HL-60 (cell line): ENCODE results near the gene ZNF236.

Experiments
- DNase-seq, 2 experiments: peaks; one replicate each; pipeline ENCODE4 v3.0.0-alpha.2; 2010 to 2020; ENCODE audit warnings: low read depth in 1 of 2, low spot score in 1 of 2
- H3K27ac ChIP-seq: fragments of 250-450 bp; sonication (Bioruptor Pico); replicated peaks from 2 replicates; pipeline ENCODE4 v1.5.1; 2020; ENCODE audit warnings: mild to moderate bottlenecking, moderate library complexity
- H3K27me3 ChIP-seq: fragments of 250-450 bp; sonication (Bioruptor Pico); 2 replicates; pipeline ENCODE4 v1.5.1; 2021; ENCODE audit warnings: mild to moderate bottlenecking, moderate library complexity; ENCODE audit not compliant: insufficient read depth, poor library complexity, severe bottlenecking
- H3K4me3 ChIP-seq: replicated peaks from 2 replicates; pipeline ENCODE4 v1.5.1; 2011; ENCODE audit warnings: mild to moderate bottlenecking, control low read depth, low read length; ENCODE audit not compliant: insufficient read depth
- CTCF ChIP-seq: IDR thresholded peaks from one replicate; pipeline ENCODE4 v1.5.1; 2011; ENCODE audit warnings: low read length, control low read depth, inconsistent platforms; ENCODE audit not compliant: insufficient read depth
- GABPA ChIP-seq: IDR thresholded peaks from 2 replicates; pipeline ENCODE4 v1.6.1; 2012; ENCODE audit warnings: low read depth
- POLR2AphosphoS5 ChIP-seq: IDR thresholded peaks from 2 replicates; pipeline ENCODE4 v1.6.1; 2012; ENCODE audit warnings: low read depth
- SPI1 ChIP-seq: IDR thresholded peaks from 2 replicates; pipeline ENCODE4 v1.6.1; 2012; ENCODE audit warnings: low read depth, mild to moderate bottlenecking, borderline replicate concordance
- TF ChIP-seq, protein P1 (sequence below): IDR thresholded peaks from 2 replicates; pipeline ENCODE4 v1.6.1; 2012; ENCODE audit warnings: low read depth; ENCODE audit not compliant: insufficient replicate concordance

Gene ZNF236

DNA sequence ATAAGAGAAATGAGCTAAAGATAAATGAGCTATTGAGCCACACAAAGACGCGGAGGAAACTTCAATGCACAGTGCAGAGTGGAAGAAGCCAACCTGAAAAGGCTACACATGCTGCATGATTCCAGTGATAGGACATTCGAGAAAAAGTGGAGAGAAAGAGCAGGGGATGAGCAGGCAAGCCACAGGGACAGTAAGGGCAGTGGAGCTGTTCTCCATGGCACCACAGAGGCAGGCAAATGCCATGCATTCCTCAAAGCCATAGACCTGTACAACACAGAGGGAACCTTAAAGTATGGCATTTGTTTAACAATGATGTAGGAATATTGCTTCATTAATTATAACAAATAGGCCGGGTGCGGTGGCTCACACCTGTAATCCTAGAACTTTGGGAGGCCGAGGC, 36.5 kb upstream of the ZNF236 start:
- Histone ChIP-seq H3K4me3 (no peak overlapping the region), H3K27me3 (peaks cover 11% of the 10 kb centered on the region), H3K27ac (no peak overlapping the region)
- no peak for DNase-seq
- TF ChIP-seq GABPA (no peak), CTCF (no peak), SPI1 (no peak), POLR2AphosphoS5 (no peak)
- TF ChIP-seq, protein P1, sequence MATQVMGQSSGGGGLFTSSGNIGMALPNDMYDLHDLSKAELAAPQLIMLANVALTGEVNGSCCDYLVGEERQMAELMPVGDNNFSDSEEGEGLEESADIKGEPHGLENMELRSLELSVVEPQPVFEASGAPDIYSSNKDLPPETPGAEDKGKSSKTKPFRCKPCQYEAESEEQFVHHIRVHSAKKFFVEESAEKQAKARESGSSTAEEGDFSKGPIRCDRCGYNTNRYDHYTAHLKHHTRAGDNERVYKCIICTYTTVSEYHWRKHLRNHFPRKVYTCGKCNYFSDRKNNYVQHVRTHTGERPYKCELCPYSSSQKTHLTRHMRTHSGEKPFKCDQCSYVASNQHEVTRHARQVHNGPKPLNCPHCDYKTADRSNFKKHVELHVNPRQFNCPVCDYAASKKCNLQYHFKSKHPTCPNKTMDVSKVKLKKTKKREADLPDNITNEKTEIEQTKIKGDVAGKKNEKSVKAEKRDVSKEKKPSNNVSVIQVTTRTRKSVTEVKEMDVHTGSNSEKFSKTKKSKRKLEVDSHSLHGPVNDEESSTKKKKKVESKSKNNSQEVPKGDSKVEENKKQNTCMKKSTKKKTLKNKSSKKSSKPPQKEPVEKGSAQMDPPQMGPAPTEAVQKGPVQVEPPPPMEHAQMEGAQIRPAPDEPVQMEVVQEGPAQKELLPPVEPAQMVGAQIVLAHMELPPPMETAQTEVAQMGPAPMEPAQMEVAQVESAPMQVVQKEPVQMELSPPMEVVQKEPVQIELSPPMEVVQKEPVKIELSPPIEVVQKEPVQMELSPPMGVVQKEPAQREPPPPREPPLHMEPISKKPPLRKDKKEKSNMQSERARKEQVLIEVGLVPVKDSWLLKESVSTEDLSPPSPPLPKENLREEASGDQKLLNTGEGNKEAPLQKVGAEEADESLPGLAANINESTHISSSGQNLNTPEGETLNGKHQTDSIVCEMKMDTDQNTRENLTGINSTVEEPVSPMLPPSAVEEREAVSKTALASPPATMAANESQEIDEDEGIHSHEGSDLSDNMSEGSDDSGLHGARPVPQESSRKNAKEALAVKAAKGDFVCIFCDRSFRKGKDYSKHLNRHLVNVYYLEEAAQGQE: no peak

DNA sequence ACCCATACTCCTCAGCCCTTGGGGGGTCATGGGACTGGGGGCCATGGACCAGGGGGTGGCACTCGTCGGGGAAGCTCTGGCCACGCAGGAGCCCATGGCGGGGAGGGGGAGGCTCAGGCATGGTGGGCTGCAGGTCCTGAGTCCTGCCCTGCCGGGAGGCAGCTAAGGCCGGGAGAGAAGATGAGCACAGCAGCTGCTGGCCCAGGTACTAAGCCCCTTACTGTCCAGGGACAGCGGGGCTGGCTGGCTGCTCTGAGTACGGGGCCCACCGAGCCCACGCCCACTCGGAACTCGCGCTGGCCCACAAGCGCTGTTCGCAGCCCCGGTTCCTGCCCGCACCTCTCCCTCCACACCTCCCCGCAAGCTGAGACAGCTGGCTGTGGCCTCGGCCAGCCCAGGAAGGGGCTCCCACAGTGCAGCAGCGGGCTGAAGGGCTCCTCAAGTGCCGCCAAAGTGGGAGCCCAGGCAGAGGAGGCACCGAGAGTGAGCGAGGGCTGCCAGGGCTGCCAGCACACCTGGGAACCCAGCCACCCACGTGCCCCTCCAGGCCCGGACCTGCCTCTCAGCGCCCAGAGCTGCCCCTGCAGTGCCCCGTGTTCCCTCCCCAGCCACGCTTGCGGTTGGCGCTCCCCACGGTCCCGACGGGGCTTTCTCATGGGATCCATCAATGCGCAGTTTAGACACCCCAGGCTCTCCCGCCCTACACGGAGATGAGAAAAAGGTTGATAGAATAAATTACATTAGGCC, 33.6 kb upstream of the ZNF236 start:
- no peak for DNase-seq
- no peak overlapping the region for H3K27ac ChIP-seq
- TF ChIP-seq GABPA (no peak), POLR2AphosphoS5 (no peak), SPI1 (no peak), CTCF (no peak)
- TF ChIP-seq, protein P1: no peak

DNA sequence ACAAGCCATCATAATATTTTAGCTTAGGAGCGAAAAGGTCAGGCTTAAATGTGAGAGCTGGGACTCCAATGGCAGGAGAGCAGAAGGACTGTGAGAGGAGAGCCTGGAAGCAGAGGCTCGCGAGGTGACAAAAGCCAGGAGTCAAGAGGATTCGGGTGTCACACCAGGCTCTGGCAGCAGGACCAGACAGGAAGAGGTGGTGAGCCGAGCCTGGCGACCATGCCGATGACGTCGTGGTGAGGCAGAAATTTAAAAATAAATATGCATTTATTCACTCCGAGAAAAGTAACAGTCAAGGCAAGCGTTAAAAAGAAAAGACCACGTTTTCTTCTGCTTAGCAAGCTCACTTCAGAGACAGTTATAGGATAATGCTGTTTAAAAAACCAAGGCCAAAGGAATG, 31.3 kb upstream of the ZNF236 start:
- H3K27me3 ChIP-seq: peaks cover 5% of the 10 kb centered on the region
- no peak for DNase-seq
- no peak overlapping the region for H3K27ac ChIP-seq
- no peak overlapping the region for H3K4me3 ChIP-seq
- no peak for TF ChIP-seq CTCF
- TF ChIP-seq SPI1: no peak
- TF ChIP-seq, protein P1: no peak
- TF ChIP-seq GABPA: no peak
- no peak for TF ChIP-seq POLR2AphosphoS5

More for the DNA sequence above, 33.6 kb upstream of the ZNF236 start:
- peaks cover 11% of the 10 kb centered on the region for H3K27me3 ChIP-seq
- no peak overlapping the region for H3K4me3 ChIP-seq
